HG02571 (cell line): Measurements from ENCODE around the gene SUCLG2.
"Not testable (repeated sequence)": the region's sequence is repeated elsewhere in the genome, so short reads cannot be mapped to it uniquely, and the experiment has no call there.

Experiments used
- ATAC-seq: cut with Tn5 transposase; IDR thresholded peaks from one replicate; pipeline ENCODE4 v1.9.1; 2021; ENCODE audit warnings: mild to moderate bottlenecking, moderate library complexity; ENCODE audit not compliant: unreplicated experiment

Gene SUCLG2

DNA sequence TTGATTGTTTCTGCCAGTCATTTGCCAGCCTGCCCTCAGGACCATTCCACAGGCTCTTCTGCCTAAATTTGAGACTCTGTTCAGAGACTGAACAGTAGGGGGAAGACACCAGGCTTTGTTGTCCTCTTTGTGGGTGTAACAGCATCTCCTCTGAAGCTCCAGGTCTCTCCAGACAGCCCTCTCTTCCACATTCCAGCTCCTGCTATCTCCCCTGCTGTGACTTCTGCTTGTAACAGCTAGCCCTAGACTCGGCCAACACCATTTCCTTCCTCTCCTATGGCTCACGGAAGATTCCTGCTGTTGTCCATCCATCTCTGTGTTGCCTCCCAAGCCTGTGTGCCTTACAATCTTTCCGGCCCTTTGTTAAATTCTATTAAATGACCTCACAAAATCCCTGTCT lies 40.2 kb downstream of the SUCLG2 start:
- ATAC-seq: no peak

GRCh38 chr3:67610458-67610857 lies 44.0 kb downstream of the SUCLG2 start:
- no peak for ATAC-seq

- ATAC-seq: no peak
These were observed 44.7 kb downstream of the SUCLG2 start for GRCh38 chr3:67609709-67610108.

DNA sequence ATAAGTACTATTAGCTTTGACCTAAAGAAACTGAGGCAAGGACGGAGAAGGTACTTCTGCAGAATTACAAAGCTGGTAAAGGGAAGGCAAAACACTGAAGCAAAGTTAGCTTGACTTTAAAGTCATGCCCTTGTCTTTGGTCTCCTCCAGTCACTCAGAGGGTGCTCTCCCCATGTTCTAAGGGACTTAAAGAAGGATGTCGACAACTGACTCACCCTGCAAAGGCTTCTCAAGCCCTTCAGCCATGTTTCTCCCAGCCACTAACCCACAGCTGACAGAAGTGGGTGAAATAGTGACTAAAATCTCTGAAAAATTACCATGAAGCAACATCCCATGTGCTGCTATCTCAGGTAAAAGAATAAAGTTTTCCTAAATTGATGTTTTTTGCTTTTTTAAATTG lies 46.4 kb downstream of the SUCLG2 start:
- ATAC-seq: no peak

- ATAC-seq: no peak
These were observed 49.0 kb downstream of the SUCLG2 start for GRCh38 chr3:67605377-67605776.

- ATAC-seq: no peak
These were observed 51.6 kb downstream of the SUCLG2 start for GRCh38 chr3:67602816-67603215.

GRCh38 chr3:67601919-67602608 lies 52.3 kb downstream of the SUCLG2 start:
- ATAC-seq: no peak

- ATAC-seq: no peak
These were observed 53.0 kb downstream of the SUCLG2 start for GRCh38 chr3:67601385-67601784.

GRCh38 chr3:67599821-67600220 lies 54.6 kb downstream of the SUCLG2 start:
- no peak for ATAC-seq

GRCh38 chr3:67598814-67599556 lies 55.4 kb downstream of the SUCLG2 start:
- ATAC-seq: no peak

DNA sequence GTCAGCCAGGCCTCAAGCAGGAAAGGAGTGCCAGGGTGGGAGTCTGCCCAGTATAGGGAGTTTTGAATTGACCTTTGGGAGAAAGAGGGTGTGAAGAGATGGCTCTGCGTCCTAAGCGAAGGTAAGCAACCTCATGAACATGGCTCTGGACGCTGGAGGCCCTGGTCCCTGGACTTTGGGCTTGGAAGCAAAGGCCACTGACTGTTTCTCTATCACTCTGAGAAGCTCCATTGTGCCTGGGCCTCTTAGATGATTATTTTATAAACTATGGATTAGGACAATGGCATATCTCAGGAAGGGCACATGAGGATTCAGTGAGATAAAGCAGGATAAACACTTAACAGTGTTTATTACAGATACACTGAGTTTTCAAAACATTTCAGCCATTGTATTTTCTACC lies 59.0 kb downstream of the SUCLG2 start:
- no peak for ATAC-seq

- ATAC-seq: no peak
These were observed 60.6 kb downstream of the SUCLG2 start for GRCh38 chr3:67593761-67594234.

GRCh38 chr3:67592057-67592456 lies 62.4 kb downstream of the SUCLG2 start:
- ATAC-seq: no peak

DNA sequence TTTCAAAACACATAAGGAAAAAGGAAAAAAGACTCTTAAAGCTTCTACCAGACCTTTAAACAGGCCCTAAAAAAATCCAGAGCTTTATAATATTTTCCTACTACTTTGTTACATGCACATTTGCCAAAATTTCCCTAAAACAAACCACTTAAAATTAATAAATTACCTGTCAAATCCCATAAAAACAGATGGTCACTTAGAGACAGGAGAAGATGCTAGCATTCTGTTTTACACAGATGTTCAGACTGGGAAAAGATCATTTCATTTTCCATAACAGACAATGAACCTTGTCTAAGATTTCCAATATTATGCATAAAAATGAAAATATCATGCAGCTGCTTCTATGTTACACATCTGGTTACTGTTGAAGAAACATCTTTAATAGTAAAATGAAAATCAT lies 66.6 kb downstream of the SUCLG2 start:
- ATAC-seq: no peak

DNA sequence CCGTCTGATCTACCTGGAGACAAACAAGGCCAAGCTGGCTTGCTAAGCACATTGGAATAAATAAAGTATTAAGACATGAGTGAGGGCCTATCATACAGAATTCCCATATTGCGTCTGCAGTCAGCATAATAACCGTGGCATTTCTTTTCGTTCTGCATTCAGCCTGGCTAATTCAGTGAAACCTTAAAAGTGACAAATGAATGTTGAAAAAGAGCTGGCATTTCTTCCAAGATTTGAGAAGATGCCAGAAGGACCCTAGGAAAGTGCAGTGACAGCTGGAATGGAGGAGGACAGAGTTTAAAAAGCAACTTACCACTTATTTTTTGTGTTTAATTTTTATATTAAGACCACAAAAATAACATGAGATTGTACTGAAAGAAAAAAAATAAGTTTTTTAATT lies 67.1 kb downstream of the SUCLG2 start:
- ATAC-seq: no peak

DNA sequence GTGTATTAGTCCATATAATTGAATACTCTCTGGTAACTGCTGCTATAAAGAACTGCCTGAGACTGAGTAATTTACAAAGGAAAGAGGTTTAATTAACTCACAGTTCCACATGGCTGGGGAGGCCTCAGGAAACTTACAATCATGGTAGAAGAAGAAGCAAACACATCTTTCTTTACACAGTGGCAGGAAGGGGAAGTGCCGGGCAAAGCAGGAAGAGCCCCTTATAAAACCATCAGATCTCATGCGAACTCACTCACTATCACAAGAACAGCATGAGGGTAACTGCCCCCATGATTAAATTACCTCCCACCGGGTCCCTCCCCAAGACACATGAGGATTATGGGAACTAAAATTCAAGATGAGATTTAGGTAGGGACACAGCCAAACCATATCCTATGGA lies 69.8 kb downstream of the SUCLG2 start:
- not testable (repeated sequence) for ATAC-seq

DNA sequence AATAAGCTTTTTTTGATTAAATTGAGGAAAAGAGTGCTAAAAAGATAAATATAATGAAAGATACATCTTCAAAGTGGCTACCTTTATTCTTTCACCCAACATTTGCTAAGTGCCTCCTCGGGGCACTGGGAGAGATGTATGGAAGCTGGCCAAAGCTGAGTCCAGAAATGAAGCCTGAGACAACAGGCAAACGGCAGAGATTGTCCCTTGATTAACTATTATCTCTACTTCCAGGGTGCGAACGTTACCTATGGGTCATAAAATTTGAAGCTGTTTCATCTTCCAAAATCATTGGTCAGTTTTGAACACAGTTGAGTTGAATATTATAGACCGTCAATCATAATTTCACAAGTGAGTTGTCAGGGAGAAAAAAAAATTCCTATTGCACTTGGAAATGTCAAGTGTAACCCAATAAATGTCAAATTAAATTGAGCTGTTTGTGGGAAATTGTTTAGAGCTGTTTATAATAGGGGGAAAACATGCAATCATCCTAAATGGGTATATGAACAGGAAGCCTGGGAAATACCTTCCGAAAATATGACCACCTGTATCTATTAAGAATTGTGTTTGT lies 73.9 kb downstream of the SUCLG2 start:
- ATAC-seq: no peak

DNA sequence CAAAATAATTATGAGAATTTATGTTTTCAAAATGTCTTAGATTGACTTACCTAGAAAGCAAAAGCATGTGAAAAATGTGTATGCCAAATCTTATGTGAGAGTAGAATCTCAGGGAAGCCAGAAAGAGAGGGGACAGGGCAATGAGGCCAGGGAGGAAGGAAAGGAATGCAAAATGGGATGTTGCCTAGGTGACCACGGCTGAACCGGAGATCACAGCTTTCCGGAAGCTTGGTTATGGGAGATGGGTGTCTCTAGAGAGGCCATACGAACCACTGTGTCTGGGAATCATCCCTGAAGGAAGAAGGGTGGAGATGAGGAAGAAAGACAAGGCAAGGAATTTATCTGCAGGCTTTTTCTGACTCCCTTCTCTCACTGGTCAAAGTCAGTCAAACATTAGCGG lies 76.0 kb downstream of the SUCLG2 start:
- no peak for ATAC-seq

GRCh38 chr3:67576441-67576840 lies 78.0 kb downstream of the SUCLG2 start:
- no peak for ATAC-seq

DNA sequence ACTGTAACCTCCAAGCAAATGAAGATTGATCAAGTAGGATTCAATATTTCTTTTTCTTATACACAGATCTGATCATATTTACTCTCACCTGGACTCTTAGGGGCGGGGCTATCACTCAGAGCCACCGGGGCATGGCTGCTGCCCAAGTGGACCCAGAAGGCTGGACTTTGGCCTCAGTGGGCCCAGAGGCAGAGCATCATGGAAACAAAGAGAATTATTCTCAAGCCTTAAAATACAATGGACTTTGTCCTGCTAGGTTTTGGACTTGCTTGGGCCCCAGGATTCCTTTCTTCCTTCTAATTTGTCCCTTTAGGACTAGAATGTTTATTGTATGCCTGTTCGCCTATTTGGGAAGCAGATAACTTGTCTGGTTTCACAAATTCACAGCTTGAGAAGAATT lies 85.1 kb downstream of the SUCLG2 start:
- no peak for ATAC-seq

- ATAC-seq: no peak
These were observed 86.5 kb downstream of the SUCLG2 start for GRCh38 chr3:67567893-67568292.

DNA sequence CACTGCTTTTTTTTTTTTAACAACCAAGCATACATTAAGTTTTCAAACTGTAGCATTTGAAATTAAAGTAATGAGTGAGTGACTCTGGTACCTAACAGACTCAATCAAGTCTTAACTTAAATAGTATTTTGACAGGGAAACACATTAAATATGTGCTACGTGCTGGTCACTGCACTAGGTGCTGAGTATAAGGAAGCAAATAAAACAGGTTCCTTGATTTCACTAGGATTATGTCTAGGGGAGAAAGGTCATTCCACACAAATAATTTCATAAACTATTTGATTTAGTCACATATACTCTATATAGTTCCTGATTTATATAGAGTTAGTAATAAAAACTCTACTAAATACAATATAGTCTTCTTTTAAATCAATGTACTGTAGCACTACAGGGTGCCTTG lies 89.4 kb downstream of the SUCLG2 start:
- ATAC-seq: no peak
